Activated gamma-delta T cell treated with Interleukin-2 at 50 U/mL for 16 hours (primary cell): ENCODE data around the gene TSSK1B.
"Not testable (repeated sequence)": the region's sequence is repeated elsewhere in the genome, so short reads cannot be mapped to it uniquely, and the experiment has no call there.

Experiments used
- DNase-seq: peaks from one replicate; pipeline ENCODE4 v3.0.0-alpha.2; 2020

The TSSK1B gene, protein sequence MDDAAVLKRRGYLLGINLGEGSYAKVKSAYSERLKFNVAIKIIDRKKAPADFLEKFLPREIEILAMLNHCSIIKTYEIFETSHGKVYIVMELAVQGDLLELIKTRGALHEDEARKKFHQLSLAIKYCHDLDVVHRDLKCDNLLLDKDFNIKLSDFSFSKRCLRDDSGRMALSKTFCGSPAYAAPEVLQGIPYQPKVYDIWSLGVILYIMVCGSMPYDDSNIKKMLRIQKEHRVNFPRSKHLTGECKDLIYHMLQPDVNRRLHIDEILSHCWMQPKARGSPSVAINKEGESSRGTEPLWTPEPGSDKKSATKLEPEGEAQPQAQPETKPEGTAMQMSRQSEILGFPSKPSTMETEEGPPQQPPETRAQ

DNA sequence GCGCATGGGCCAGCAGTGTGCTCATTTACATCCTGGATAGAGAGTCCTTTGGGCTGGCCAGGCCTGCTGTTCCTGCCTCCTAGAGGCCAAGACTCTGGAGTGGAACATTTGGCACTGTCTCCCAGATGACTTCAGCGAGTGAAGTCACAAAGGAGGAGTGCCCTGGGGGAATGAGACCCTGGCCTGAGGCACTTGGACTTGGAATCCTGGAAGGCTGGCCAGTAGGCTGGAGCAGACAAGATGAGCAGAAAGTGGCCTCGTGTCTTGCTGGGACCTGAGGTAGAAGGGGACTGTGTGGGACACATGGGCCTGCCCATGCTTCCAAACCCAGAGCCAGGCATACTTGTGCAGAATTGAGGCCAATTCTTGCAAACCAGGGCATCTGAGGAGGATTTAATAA is at the start of gene TSSK1B:
Gene TSSK1B (minus strand): TSS at position 101 of the 400 bp plus-strand sequence. CDS start 150 bp downstream, outside the sequence.
- DNase-seq = no peak

DNA sequence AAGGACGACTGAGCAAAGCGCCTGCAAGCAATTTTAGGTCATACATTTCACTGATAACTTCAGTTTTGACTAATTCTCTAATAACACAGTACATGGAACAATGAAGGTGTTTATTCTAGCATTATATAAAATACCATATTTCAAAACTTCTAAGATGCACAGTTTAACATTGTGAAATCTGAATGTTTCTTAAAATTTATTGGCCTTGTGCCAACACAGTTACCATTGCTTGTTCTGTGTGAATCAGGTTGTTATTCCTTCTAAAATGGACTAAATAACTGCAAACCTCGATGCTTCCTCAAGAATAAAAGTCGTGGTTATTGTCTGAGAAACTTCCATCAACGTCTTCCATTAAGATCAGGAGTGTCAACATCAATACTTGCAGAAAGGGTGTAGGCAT is 45.5 kb upstream of the TSSK1B start:
- no peak for DNase-seq

DNA sequence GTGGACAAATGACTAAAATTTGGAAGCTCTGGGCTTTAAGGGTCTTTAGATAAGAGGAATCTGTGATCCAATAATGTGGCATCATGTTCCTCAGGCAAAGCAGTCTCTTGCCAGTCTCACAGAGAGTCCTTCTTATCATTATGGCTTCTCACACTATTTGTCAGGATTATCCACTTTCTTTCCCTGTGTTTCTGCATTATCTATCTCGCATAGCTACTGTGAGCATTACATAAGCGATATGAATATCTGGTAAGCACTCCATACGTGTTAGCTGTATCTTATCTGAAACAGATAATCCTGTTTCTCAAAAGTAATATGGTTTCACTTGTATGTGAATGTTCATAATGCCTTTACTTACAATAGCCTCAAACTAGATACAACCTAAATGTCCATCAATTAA is 43.9 kb upstream of the TSSK1B start:
- no peak for DNase-seq

DNA sequence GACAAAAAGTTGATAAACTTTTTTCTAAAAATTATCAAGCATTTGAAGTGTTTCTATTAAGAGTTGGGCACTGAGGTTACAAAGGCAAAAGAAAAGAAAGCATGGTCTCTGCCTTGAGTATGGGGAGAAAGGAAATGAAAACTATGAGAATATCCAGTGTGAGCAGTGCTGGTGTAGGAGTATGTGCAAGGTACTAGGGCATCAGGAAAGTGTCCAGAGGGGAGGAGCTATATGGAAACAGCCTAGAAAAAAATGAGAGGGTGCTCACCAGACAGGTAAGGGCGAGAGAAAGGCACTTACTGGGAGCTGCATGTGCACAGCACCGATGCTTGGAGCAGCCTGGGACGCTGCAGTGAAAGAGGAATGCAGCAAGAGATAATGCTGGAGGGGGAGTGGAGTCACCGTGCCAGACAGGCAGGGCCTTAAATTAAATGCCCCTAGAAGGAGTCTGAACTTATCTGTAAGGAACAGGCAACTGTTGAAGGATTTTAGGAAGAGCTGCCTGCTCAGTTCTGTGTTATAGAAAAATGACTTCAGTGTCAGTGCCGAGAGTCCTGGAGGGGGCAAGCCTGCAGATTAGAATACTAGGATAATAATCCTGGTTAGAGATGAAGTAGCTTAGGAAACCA is 39.4 kb upstream of the TSSK1B start:
- no peak for DNase-seq

DNA sequence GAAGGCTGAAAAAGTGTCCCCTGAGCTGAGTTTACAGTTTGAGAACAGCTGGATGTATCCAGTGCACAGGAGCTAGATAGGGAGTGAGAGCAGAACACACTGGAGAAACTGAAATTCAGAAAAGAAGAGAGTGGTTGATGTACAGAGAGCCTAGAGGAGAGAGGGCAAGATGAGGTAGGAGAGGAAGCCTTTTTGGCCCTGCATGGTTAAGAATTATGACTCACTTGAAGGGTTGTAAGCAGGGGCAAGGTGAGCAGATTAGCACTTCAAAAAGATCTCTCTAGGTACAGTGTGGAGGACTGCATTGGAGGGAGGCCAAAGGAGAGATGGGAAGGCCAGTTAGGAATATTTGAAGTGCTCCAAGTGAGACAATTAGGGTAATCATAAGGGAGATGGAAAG is 28.2 kb upstream of the TSSK1B start:
- no peak for DNase-seq

DNA sequence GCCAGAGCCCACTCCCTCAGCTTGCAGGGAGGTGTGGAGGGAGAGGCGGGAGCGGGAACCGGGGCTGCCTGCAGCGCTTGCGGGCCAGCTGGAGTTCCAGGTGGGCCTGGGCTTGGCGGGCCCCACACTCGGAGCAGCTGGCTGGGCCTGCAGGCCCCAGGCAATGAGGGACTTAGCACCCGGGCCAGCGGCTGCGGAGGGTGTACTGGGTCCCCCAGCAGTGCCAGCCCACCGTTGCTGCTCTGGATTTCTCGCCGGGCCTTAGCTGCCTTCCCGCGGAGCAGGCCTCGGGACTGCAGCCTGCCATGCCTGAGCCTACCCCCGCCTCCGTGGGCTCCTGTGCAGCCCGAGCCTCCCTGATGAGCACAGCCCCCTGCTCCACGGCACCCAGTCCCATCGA is 22.3 kb upstream of the TSSK1B start:
- DNase-seq = not testable (repeated sequence)

DNA sequence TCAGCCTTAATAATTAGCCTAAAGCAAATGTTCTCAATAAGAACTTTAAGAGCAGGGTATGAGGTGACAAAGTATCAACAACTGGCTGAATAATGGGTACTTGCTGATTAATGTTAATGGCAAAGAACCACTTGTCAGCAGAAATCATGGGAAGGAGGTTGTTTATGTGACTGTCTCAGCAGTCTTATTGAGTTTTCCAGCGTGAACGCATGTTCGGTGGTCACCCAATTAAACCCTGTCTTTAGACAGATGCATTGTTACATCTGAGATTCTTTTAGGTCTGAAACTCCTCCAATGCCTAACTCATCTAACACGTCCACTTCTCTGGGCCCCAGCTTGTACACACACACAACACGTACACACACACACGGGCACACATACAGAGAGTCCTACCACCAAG is 18.2 kb upstream of the TSSK1B start:
- no peak for DNase-seq

DNA sequence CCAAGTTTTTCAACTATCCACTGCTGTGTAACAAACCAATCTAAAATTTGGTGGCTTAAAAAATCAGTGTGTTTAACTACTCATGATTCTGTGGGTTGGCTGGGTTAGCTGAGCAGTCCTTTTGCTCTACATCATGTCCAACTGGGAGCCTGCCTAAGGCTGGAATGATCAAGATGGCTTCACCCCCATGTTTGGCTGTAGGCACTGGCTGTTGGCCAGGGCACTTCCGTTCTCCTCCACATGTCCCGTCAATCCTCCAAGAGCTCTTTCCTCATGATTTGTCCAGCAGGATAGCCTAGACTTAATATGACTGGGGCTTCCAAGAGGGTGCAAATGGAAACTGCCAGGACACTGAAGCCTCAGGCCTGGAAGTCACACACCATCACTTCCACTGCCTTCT is 17.0 kb upstream of the TSSK1B start:
- DNase-seq = no peak

DNA sequence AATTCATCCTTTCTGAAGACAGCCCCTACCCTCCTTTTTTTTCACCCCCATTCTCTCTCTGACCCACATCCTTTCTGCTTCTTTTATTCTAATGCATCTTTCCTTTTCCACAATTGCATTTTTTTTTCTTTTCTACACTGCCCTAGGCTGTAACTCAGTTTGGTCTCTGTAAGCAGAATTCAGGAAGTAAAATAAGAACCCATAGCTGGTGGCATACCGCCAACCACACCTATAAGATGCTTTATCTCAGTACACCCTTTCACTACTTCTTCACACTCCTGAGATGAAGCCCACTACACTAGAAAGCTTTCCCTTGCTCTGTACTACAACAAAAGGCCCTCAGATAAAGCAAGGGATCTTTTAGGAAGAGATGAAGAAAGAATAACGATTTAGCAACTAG is 16.1 kb upstream of the TSSK1B start:
- DNase-seq = no peak

DNA sequence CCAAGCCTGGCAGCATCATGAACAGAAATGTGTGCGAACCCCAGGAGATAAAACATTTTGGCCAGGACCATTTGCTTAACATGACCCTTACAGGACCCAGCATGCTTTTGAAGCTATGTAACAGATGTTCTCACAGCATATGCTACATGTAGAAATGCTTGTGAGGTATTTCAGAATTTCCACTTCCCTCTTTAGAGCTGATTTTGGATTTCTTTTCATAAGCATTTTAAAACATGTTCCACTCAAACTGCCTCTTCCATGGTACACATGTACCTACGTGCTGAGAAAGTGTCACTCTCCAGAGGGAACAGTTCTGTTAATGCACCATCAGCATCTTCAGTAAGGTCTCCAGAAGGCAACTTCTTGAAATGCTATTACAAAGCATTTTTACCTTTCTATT is 15.7 kb upstream of the TSSK1B start:
- DNase-seq = no peak

DNA sequence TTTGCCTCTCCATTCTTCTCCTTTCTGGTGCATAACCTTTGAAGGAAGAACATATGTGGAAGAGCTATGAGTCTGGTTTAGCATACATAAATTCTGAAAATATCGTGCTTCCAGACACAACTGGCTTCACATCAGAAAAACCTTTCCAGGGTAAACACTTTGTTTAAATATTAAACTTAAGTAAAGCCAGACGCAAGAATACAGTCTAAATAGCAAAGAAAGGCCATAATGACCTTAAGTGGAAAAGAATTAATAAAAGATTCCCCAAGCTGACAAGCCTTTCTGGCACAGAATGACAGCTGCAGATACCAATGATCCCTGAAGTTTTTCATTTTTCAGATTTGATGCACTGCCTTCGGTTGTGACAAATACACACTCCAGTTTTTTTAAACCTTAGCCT is 13.5 kb upstream of the TSSK1B start:
- no peak for DNase-seq

DNA sequence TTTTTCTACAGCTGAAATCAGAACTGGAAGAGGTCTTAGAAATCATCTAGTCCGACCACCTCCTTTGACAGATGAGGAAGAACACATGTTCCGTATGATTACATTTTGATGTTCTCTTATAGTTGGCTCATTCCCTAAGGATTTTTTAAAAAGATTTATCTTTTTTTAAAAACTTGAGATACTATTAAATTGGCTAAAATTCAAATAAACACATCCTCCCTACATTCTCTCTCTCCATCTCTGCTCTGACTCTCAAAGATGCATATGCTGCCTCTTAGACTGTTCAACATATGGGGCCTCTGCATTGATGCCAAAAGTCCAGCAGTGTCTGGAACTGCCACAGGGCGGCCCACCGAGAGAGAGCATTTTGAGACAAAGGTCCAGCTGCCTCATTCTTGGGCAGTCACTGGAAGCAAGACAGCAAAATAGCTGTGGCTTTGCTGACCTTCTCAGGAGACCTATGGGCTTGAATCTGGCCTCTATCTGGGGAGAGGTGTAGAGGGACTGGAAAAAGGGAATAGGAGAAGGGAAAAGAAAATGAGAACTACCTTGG is 12.8 kb upstream of the TSSK1B start:
- DNase-seq = no peak

DNA sequence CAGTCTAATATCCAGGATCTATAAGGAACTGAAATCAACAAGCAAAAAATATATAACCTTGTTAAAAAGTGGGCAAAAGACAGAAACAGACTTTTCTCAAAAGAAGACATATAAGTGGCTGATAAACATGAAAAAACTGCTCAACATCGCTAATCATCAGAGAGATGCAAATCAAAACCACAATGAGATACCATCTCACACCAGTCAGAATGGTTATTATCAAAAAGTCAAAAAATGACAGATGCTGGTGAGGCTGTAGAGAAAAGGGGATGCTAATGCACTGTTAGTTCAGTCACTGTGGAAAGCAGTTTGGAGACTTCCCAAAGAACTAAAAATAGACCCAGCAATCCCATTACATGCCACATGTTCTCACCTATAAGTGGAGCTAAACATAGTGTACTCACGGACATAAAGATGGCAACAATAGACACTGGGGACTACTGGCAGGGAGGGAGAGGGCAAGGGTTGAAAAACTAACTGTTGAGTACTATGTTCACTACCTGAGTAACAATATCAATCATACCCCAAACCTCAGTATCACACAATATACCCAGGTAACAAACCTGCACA is 11.7 kb upstream of the TSSK1B start:
- DNase-seq = no peak

DNA sequence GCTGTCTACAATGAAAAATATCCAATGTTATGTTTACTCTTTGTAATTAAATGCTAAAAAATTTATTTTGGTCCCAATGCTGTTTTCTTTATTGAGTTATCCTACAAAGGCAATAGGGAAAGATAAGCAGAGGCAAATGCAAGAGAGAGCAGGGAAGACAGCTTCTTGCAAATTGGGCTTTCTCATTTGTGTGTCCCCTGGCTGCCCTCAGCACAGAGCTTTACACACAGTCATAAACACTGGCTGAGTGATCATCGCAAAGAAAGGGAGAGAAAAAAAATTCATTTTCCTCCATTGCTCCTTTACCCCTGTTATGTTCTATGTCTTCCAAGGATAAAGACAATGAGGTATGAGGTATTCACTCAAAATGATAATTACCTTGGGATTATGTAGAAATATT is 2.3 kb upstream of the TSSK1B start:
- DNase-seq = no peak

DNA sequence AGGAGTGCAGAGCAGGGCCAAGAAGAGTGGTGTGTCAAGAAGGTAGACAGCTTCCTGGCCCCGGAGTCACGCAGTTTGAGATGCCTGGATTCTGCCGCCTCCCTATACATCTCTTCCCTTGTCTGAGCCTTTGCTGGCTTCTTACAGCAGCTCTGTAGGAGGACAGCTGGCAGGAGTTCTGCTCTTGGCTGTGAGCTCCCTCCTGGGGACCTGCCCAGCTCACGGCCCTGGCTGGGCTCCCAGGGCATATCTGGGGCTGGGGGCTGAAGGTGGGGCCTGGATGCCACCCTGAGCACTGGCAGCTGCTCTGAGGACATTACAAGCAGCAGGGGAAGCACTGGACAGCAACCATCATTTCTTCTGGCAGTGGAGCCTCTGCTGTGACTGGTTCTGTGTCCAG is 786 bp upstream of the TSSK1B start:
- DNase-seq = no peak

DNA sequence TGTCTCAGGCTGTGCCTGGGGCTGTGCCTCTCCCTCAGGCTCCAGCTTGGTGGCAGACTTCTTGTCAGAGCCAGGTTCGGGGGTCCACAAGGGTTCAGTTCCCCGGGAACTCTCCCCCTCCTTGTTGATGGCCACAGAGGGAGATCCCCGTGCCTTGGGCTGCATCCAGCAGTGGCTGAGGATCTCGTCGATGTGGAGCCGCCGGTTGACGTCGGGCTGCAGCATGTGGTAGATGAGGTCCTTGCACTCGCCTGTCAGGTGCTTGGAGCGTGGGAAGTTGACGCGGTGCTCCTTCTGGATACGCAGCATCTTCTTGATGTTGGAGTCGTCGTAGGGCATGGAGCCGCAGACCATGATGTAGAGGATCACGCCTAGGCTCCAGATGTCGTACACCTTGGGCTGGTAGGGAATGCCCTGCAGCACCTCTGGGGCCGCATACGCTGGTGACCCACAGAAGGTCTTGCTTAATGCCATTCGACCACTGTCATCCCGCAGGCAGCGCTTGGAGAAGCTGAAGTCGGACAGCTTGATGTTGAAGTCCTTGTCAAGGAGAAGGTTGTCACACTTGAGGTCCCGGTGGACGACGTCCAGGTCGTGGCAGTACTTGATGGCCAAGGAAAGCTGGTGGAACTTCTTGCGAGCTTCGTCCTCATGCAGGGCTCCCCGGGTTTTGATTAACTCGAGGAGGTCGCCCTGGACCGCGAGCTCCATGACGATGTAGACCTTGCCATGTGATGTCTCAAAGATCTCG is 752 bp downstream of the TSSK1B start:
- no peak for DNase-seq

DNA sequence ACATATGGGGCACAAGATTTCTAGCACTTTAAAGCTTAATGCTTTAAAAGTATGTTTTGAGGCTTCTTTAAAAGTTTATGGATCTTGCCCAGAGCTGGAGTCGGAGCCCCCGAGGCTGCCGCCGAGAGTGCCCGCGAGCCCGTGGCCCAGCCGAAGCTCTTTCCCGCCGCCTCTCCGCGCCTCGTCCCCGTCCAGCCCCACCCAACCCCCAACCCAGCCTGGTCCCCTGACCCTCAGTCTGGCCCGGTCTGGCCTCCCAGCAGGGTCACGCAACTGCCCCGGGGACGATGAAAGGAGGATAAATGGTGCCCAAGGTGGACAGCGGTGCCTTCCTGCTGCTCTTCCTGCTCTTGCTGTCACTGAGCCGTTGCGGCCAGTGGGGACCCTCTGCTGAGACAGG is 1.7 kb downstream of the TSSK1B start:
- no peak for DNase-seq

DNA sequence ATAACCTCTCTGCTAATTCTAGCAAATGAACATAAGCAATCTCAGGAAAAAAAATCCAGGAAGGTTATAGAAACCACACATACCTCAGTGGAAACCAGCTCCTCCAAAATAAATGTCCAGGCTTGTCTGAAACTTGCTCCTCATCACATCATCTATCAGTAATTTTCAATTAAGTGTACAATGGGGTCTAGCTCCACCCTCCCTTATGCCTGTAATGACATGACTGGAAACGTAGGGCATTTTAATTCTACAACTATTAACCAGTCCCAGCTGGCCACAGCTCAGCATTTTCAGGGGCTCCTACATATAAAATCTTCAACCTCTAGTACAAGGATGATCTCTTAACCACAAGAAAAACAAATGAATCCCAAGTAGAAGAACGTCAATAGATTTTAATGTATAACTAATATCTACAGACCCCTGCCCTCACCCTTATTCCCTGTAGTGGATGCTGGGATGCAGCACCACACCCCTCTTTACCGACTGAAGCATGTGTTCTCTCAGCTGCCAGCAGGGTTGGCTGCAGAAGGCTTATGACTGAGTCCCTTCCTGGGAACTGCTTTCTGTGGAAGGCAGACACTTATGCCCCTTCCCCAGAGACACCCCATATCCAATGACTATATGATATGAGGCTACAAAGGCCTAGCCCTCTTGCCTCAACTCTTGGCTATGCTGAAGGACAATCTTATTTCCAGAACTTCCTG is 6.8 kb downstream of the TSSK1B start:
- DNase-seq = no peak

DNA sequence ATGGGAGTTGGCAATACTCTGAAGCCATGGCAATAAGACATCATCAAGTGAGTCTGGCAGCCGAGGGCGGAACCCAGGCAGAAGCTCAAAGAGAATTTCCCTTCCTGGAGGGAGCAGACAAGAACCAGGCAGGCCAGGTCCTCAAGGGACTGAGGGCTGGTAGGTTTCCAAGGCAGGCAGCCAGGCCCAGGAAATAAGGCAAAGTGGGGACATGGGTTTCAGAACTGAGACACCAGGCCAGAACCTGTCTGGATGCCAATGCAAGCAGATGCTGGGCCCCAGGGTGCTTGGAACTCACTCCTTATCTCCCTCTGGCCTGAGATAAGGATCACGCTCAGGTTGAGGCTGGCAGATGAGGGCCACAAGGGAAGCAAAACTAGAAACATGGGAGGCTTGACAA is 8.9 kb downstream of the TSSK1B start:
- DNase-seq = no peak

DNA sequence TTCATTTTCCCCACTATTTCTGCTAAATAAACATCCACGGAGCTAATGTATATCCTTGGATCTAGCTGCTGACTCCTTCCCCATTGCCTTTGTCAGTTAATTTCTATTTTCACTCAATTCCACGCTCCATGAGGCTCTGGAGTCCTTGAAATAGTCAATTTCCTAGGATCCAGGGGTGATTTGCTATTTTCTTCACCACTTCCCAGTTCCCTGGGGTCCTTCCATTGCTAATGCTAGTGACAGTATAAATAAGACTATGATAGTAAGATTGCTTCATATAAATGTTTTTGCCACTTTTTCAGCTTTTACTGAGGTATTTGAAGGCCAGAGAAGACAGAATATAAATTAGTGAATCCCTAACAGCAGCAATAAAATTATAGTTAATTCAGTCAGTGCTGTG is 13.1 kb downstream of the TSSK1B start:
- DNase-seq = no peak

DNA sequence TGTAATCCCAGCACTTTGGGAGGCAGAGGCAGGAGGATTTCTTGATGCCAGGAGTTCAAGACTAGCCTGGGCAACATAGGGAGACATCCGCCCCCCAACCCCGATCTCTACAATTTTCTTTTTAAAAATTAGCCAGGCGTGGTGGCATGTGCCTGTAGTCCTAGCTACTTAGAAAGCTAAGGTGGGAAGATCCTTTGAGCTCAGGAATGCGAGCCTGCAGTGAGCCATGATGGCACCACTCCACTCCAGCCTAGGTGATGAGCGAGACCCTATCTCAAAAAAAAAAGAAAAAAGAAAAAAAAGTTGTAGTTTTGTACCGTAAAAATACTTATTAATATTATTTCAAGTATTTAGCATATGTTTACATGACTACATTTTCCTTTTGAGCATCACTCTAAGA is 29.3 kb downstream of the TSSK1B start:
- no peak for DNase-seq

DNA sequence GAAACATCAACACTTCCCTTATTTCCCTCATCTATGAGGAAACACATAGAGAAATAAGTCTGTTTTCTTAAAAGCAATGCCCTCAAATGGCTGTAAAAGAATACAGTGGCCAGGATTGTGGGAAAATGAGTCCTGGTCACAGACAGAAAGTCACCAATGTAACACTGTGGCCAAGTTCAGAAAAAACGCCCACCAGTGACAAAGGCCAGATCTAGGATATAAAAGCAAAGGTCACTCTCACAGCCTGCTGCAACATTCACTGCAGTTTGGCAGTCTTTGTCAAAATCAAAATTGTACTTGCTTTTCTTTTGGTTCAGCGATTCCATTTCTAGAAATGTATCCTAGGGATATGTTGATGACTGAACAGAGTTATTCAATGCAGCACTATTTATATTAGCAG is 30.5 kb downstream of the TSSK1B start:
- no peak for DNase-seq

DNA sequence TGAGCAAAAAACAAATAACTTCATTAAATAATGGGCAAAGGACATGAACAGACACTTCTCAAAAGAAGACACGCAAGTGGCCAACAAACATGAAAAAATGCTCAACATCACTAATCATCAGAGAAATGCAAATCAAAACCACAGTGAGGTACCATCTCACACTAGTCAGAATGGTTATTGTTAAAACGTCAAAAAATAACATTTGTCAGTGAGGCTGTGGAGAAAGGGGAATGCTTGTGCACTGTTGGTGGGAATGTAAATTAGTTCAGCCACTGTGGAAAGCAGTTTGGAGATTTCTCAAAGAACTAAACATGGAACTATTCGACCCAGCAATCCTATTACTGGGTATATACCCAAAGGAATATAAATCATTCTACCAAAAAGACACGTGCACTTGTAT is 36.8 kb downstream of the TSSK1B start:
- not testable (repeated sequence) for DNase-seq
